HG02763 (cell line): ENCODE measurements around the gene PRPF40A.

Experiments used
- ATAC-seq: cut with Tn5 transposase; IDR thresholded peaks from one replicate; pipeline ENCODE4 v1.9.1; 2021; ENCODE audit warnings: mild to moderate bottlenecking, moderate library complexity; ENCODE audit not compliant: unreplicated experiment

PRPF40A gene

DNA sequence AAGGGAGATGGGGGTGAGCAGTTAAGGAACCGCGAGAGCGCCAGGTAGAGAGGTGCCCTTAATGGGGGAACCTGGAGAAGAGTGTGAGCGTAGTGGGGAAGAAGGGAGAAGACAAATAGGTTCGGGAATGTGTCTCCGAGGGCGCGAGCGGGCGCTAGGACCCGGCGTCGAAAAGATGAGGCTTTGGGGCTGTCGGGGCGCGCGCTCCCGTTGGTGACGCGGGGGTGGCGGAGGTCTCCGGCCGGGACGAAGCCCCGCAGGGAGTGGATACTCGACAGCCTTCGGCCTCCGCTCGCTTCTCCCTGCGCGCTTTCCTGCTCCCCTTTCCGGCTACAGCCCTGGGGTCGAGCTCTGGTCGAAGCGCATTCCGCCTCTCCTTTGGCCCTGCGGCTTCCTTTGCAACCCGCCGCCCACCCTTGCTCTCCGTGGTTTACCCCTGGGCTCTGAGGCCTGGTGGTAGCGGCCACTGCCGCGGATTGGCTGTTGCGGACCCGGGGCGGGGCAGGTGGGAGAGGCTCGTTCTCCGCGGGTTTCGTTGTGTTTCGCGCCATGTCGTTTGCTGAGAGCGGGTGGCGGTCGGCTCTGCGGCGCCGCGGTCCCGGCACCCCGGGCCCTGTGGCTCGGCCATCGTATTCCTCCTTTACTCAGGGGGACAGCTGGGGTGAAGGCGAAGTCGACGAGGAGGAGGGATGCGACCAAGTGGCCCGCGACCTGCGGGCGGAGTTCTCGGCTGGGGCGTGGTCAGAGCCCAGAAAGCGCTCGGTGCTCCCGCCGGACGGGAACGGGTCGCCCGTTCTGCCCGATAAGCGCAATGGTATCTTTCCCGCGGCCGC is 1.0 kb upstream of the PRPF40A start, which contains the start of gene ARL6IP6:
Gene ARL6IP6 (plus strand): TSS at position 545 of the 833 bp plus-strand sequence. CDS start 5 bp downstream, at position 550.
- peak; percentile 67 for ATAC-seq

DNA sequence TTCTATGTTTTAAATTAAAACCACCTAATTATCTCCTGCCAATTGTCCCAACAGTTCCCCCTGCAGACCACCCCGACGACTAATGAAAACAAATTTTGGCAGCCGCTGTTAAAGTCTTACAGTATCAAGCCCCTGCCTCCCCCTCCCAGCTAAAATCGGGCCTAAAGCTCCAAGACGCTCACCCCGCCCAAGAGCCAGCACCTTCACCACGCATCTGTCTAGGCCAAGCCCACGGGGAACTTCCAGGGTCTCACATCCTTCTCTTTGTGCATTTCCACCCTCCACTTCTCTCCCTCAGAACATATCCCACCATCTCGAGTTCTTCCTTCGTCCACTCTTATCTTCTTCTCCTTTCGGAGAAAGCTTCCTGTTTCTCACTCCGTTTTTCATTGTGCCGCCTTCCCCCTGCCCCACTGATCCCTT is 445 bp downstream of the PRPF40A start:
- ATAC-seq: no peak

- no peak for ATAC-seq
These were observed 1.3 kb downstream of the PRPF40A start for GRCh38 chr2:152715854-152716428.

- no peak for ATAC-seq
These were observed 2.1 kb downstream of the PRPF40A start for GRCh38 chr2:152715112-152715511.

- ATAC-seq: no peak
These were observed 6.5 kb downstream of the PRPF40A start for GRCh38 chr2:152710713-152711112.

DNA sequence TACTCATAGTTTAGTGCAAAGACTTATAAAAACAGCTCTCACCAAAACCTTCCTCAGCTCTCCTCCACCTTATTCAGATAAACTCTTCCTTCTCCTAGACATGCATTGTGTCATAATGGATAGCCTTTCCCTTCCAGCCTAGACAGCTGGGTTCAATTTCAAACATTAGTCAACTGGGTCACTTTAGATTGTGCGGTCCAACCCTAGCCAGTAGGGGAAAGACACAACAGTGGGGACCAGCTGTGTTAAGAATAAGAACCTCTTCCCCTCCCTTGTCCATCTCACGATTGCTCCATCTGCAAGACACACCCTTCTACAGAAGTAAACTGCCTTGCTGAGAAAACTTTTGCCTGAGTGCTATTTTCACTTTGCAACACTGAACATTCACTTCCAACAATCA is 8.5 kb downstream of the PRPF40A start:
- ATAC-seq: no peak

DNA sequence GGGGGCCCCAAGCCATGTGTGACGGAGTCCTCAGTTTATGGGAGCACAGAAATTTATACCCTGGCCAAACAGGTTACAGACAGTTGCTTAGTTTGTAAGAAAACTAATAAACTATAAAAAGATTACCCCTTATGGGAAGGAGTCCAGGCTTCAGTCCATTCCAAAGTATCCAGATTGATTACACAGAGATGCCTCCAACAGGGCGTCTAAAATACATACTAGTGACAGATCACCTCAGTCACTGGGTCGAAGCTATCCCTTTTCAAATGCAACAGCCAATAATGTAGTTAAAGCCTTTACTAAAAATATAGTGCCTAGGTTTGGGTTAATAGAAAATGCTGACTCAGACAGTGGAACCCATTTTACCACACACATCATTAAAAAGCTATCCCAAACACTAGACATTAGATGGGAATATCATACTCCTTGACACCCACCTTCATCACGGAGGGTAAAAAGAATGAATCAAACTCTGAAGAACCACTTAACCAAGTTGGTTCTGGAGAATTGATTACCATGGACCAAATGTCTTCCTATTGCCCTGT is 10.7 kb downstream of the PRPF40A start:
- no peak for ATAC-seq

- no peak for ATAC-seq
These were observed 16.1 kb downstream of the PRPF40A start for GRCh38 chr2:152701198-152701597.

- no peak for ATAC-seq
These were observed 20.8 kb downstream of the PRPF40A start for GRCh38 chr2:152696476-152696875.

DNA sequence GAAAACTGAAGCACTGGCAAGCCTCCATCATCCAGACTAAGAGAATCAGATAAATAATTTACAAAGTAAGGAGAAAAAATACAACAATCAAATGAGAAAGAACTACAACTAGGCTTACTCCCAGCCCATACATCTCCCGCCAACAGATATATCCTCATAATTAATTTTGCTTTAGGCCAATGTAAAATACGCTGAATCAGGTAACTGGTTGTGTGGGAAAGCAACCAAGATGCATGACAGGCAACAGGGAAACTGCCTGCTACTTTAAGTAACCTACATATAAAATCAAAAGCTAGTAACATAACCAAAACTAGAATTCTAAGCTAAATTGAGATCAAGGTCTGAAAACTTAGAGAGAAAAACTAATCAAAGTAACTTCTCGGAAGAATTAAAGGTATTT is 21.5 kb downstream of the PRPF40A start:
- ATAC-seq: no peak

DNA sequence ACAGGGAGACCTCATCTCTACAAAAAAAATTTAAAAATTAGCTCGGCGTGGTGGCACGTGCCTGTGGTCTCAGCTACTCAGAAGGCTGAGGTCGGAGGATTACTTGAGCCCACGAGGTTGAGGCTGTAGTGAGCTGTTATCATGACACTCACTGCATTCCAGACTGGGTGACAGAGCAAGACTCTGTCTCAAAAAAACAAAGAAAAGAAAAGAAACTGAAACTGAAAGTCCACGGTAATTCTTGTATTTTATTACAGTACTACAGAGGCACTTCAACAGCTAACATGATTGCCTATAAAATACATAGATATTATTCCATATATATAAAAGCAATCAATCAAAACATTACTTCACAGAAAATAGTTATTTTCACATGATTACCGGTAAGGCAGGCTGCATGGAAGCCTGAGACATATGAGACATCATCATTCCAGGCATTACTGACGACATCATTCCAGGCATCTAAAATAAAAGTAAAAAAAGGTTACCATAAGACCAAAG is 23.1 kb downstream of the PRPF40A start:
- no peak for ATAC-seq

DNA sequence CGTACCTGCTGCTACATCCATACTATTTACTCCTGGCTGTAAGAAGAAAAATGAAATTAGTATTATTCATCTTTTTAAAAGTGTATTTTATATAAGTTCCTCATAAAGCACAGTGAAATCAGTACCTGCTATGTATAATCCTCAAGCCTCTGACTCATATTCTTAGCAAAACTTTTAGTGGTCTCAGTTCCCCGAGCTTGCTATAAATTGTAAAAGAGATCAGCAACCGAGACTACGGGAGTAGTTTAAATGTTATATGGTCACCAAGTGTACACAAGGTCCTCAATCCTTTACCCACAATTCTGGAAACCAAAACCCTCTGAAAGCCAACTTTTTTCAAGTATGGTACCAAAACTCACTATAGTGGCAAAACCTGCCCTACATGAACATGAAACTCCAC is 24.2 kb downstream of the PRPF40A start:
- ATAC-seq: peak; percentile 78

GRCh38 chr2:152686321-152686720 is 30.9 kb downstream of the PRPF40A start:
- no peak for ATAC-seq

DNA sequence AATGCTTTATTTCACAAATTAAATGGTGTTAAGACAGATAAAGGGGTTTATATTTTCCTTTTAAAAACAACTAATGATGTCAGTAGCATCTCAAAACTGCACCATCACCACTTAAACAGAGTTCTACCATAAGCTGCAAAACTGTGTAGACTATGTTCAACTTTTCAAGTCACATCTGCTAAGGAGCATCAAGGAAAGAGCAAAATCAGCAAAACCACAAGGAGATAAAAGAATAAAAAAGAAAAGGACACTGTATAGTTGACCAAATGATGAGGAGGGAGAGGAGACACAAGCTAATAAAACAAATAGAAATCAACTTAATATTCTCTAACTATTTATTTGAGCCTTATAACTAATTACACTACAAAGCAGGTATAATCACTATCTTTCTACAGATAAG is 33.9 kb downstream of the PRPF40A start:
- ATAC-seq: no peak

DNA sequence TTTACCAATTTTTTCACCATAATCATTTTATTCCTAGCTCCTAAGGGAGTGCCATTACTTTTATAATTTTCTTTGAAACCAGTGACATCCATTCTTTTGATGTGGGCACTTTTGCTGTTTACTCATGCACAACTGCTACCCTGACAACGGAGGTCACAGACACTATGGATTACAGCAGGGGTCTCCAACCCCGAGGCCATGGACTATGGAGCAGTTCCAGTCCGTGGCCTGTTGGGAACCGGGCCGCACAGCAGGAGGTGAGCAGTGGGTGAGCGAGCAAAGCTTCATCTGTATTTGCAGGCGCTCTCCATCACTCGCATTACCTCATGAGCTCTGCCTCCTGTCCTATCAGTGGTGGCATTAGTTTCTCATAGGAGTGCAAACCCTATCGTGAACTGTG is 34.6 kb downstream of the PRPF40A start:
- ATAC-seq: no peak

- no peak for ATAC-seq
These were observed 38.5 kb downstream of the PRPF40A start for GRCh38 chr2:152678808-152679207.

DNA sequence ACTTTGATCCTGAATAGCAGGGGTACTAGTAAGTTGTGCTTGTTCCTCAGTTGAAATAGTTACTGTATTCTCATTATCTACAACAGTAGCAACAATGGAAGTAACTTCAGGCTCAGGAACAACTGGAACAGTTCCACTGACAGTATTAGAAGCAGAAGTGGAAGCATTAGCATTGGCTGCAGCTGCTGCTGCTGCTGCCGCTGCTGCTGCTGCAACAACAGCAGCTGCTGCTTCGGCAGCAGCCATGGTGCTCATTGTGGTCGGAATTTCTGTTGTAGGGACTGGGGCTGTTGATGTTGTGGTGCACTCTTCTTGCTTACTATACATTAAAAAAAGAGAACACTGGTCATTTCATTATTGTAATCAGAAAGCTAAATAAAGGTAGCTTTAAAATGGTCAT is 40.8 kb downstream of the PRPF40A start:
- no peak for ATAC-seq

- no peak for ATAC-seq
These were observed 42.9 kb downstream of the PRPF40A start for GRCh38 chr2:152674334-152674733.

DNA sequence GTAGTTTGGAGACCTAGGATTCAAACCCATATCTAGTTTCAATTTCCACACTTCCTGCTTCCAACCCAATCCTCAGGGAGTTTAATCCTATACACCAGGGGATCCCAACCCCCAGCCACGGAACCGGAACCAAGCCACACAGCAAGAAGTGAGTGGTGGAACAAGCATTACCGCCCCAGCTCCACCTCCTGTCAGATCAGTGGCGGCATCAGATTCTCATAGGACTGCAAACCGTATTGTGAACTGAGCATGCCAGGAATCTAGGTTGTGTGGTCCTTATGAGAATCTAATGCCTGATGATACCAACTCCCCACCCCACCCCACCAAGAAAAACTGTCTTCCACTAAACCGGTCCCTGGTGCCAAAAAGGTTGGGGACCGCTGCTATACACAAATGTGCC is 52.5 kb downstream of the PRPF40A start:
- ATAC-seq: no peak

GRCh38 chr2:152661076-152661475 is 56.2 kb downstream of the PRPF40A start:
- no peak for ATAC-seq

GRCh38 chr2:152658221-152658620 is 59.0 kb downstream of the PRPF40A start:
- no peak for ATAC-seq

- peak; percentile 55 for ATAC-seq
These were observed 60.2 kb downstream of the PRPF40A start for GRCh38 chr2:152657043-152657442.
